ENCODE data around the gene TRIM37.

- TF ChIP-seq TCF7 (CRISPR knock-in tag; IDR thresholded peaks at IDR 0.05; ENCODE audit: low read depth) (no peak), FOXJ3 (CRISPR knock-in tag; IDR thresholded peaks at IDR 0.05; ENCODE audit: borderline replicate concordance) (no peak)
Measured at GRCh38 chr17:59151591-59151990, 44.9 kb upstream of the TRIM37 start.

Data from WTC11 (cell line).